Loucy (cell line): Measurements from ENCODE around the gene CIDEB.

Experiments used
- H2AFZ ChIP-seq: fragments of 200-600 bp; sonication (generic); 2 replicates; pipeline ENCODE4 v1.6.0; 2016; ENCODE audit warnings: antibody characterized with exemption, mild to moderate bottlenecking, low read length, moderate library complexity
- H3F3A ChIP-seq: fragments of 200-600 bp; 2 replicates; pipeline ENCODE4 v1.6.0; 2016; ENCODE audit warnings: antibody characterized with exemption, low read depth, mild to moderate bottlenecking
- H3K27me3 ChIP-seq: fragments of 200-600 bp; sonication (generic); 2 replicates; pipeline ENCODE4 v1.6.1; 2014; ENCODE audit warnings: low read length, mild to moderate bottlenecking; ENCODE audit not compliant: insufficient read depth, poor library complexity, severe bottlenecking
- H3K36me3 ChIP-seq: fragments of 200-600 bp; sonication (generic); 2 replicates; pipeline ENCODE4 v1.6.1; 2016; ENCODE audit warnings: low read length; ENCODE audit not compliant: insufficient read depth
- H3K4me1 ChIP-seq: fragments of 200-600 bp; sonication (generic); 2 replicates; pipeline ENCODE4 v1.5.1; 2014; ENCODE audit warnings: low read length, mild to moderate bottlenecking; ENCODE audit not compliant: insufficient read depth, poor library complexity, severe bottlenecking
- H3K4me2 ChIP-seq: fragments of 200-600 bp; sonication (generic); 2 replicates; pipeline ENCODE4 v1.6.0; 2014; ENCODE audit warnings: antibody characterized with exemption, low read length, low read depth, mild to moderate bottlenecking; ENCODE audit not compliant: poor library complexity, severe bottlenecking
- H3K4me3 ChIP-seq: fragments of 200-600 bp; sonication (generic); 2 replicates; pipeline ENCODE4 v1.5.1; 2014; ENCODE audit warnings: low read length, mild to moderate bottlenecking, mixed read lengths; ENCODE audit not compliant: poor library complexity, severe bottlenecking
- H3K79me2 ChIP-seq: fragments of 200-600 bp; sonication (generic); 2 replicates; pipeline ENCODE4 v1.6.1; 2014; ENCODE audit warnings: low read length; ENCODE audit not compliant: insufficient read depth
- H3K9ac ChIP-seq: fragments of 200-600 bp; sonication (generic); 2 replicates; pipeline ENCODE4 v1.6.0; 2014; ENCODE audit warnings: mild to moderate bottlenecking, low read depth, low read length, moderate library complexity; ENCODE audit not compliant: poor library complexity, severe bottlenecking
- H3K9me2 ChIP-seq: fragments of 200-600 bp; sonication (generic); replicated peaks from 2 replicates; pipeline ENCODE4 v1.6.1; 2016; ENCODE audit warnings: low read depth, low read length, mixed read lengths
- H3K9me3 ChIP-seq: fragments of 200-600 bp; sonication (generic); 2 replicates; pipeline ENCODE4 v1.6.1; 2014; ENCODE audit warnings: mild to moderate bottlenecking, antibody characterized with exemption, low read length, low read depth; ENCODE audit not compliant: insufficient read depth
- H4K20me1 ChIP-seq: fragments of 200-600 bp; sonication (generic); 2 replicates; pipeline ENCODE4 v1.6.0; 2014; ENCODE audit warnings: antibody characterized with exemption, low read length, mild to moderate bottlenecking; ENCODE audit not compliant: insufficient read depth, poor library complexity, severe bottlenecking
- EZH2phosphoT487 ChIP-seq: fragments of 200-600 bp; IDR thresholded peaks from 2 replicates; pipeline ENCODE4 v1.6.1; 2018; ENCODE audit warnings: antibody characterized with exemption, mild to moderate bottlenecking, moderate library complexity, borderline replicate concordance
- TF ChIP-seq, protein P1 (sequence below): fragments of 200-600 bp; sonication (generic); conservative IDR thresholded peaks from 2 replicates; pipeline ENCODE4 v1.5.1; 2014; ENCODE audit warnings: mild to moderate bottlenecking, antibody characterized with exemption, low read length

CIDEB gene

DNA sequence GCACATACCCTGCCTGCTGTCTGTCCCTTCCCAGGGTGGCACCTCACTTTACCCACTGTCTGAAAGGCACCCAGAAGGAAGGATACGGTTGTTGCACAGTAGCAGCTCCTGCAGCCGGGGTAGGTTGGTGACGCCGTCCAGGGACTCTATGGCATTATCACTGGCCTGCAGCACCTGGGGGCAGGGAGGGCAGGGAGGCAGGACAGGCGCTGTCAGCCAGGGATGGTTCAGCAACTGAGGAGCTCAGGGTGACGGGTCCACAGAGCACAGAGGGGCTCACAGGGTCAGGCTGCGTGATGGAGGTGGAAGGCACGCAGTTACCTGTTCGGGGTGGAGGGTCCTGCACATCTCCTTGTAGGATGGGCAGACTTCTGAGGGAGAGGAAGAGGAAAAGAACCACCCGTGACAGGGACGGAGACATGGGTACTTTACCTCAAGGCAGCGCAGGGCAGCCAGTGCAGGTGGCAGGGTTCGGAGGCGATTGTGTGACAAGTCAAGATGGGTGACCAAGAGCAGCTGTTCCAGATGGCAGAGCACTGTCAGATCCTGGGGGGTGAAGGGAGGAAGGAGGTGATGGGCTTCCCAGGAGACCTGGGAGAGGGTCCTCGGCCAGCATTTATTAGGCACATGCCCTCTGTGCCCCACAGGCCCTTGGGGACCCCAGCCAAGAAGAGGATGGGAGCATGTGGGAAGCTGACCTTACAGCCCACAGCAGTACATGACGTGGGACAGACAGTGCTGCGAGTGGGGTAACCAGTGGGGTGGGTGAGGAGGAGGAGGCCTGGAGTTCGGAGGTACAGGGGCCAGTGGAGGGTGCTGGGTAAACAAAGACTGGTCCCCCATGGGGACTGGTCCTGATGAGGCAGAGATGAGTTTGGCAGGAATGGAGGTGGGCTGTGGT, 41.2 kb downstream of the CIDEB start:
- Histone ChIP-seq H3K4me3 (no peak overlapping the region), H3K4me2 (no peak overlapping the region), H3K9ac (no peak overlapping the region), H3K9me3 (no peaks in the 10 kb centered on the region), H3F3A (no peaks in the 10 kb centered on the region), H4K20me1 (no peaks in the 10 kb centered on the region), H2AFZ (no peak overlapping the region), H3K27me3 (no peaks in the 10 kb centered on the region), H3K36me3 (no peaks in the 10 kb centered on the region), H3K4me1 (peaks cover 7% of the 10 kb centered on the region), H3K9me2 (no peaks in the 10 kb centered on the region), H3K79me2 (peaks cover 5% of the 10 kb centered on the region; the same call in 1 of the 2 replicates)
- no peak for TF ChIP-seq EZH2phosphoT487
- TF ChIP-seq, protein P1, sequence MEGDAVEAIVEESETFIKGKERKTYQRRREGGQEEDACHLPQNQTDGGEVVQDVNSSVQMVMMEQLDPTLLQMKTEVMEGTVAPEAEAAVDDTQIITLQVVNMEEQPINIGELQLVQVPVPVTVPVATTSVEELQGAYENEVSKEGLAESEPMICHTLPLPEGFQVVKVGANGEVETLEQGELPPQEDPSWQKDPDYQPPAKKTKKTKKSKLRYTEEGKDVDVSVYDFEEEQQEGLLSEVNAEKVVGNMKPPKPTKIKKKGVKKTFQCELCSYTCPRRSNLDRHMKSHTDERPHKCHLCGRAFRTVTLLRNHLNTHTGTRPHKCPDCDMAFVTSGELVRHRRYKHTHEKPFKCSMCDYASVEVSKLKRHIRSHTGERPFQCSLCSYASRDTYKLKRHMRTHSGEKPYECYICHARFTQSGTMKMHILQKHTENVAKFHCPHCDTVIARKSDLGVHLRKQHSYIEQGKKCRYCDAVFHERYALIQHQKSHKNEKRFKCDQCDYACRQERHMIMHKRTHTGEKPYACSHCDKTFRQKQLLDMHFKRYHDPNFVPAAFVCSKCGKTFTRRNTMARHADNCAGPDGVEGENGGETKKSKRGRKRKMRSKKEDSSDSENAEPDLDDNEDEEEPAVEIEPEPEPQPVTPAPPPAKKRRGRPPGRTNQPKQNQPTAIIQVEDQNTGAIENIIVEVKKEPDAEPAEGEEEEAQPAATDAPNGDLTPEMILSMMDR: no peak

DNA sequence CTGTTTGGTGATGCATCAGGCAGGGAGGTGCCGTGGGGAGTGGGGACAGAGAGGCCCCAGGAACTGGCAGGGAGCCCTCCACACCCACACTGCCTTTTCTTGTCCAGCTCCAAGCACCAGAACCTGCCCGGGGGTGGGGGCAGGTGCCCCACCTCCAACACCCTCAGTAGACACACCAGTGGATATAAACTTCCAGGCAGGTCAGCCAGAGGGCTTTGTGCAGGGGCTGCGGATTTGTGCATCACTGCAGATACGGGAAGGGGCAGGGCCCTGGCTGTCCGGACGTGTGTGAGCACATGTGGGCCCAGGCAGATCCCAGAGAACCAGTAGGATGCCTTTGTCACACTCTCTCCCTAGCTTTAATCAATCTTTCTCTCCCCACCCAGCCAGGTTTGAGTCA, 43.5 kb downstream of the CIDEB start:
- Histone ChIP-seq H3K4me3 (no peak overlapping the region), H3K79me2 (no peaks in the 10 kb centered on the region)
- TF ChIP-seq, protein P1: no peak
- TF ChIP-seq EZH2phosphoT487: no peak

GRCh38 chr14:24263848-24264247, 43.9 kb downstream of the CIDEB start:
- H4K20me1 ChIP-seq: no peaks in the 10 kb centered on the region
- H3K4me3 ChIP-seq: no peak overlapping the region
- TF ChIP-seq, protein P1: no peak
- TF ChIP-seq EZH2phosphoT487: no peak
- no peak overlapping the region for H2AFZ ChIP-seq
- no peaks in the 10 kb centered on the region for H3K36me3 ChIP-seq
- no peak overlapping the region for H3K4me2 ChIP-seq
- H3K4me1 ChIP-seq: no peaks in the 10 kb centered on the region
- H3K9ac ChIP-seq: no peak overlapping the region
- no peaks in the 10 kb centered on the region for H3K9me3 ChIP-seq
- H3K27me3 ChIP-seq: no peaks in the 10 kb centered on the region
- no peaks in the 10 kb centered on the region for H3K79me2 ChIP-seq
- no peaks in the 10 kb centered on the region for H3F3A ChIP-seq
- H3K9me2 ChIP-seq: no peaks in the 10 kb centered on the region

More for the DNA sequence above, 43.5 kb downstream of the CIDEB start:
- H3K36me3 ChIP-seq: no peaks in the 10 kb centered on the region
- H3F3A ChIP-seq: no peaks in the 10 kb centered on the region
- no peaks in the 10 kb centered on the region for H3K27me3 ChIP-seq
- no peaks in the 10 kb centered on the region for H3K9me2 ChIP-seq
- H4K20me1 ChIP-seq: no peaks in the 10 kb centered on the region
- no peaks in the 10 kb centered on the region for H3K4me1 ChIP-seq
- H3K9ac ChIP-seq: no peak overlapping the region
- H3K4me2 ChIP-seq: no peak overlapping the region
- H3K9me3 ChIP-seq: no peaks in the 10 kb centered on the region
- H2AFZ ChIP-seq: no peak overlapping the region
